ENCODE measurements around the gene ANKS1B. TPM values are rescaled to one million over a fixed set of nuclear protein-coding genes. Genes with fewer than 3 reads are reported as not detected.

Gene ANKS1B
- total RNA-seq, 2 donors from 2014 or later, result 45.5 to 65.9 TPM

- H3K4me3 ChIP-seq, result no peak overlapping the region
- H3K27me3 ChIP-seq (replicated peaks; ENCODE audit: insufficient read depth), result no peaks in the 10 kb centered on the region
- DNase-seq (ENCODE audit: low spot score) (no peak), ATAC-seq (ENCODE audit: insufficient number of reproducible peaks, low FRiP score, low read depth) (no peak)
- TF ChIP-seq CTCF (IDR thresholded peaks at IDR 0.05), result no peak
- H3K27ac ChIP-seq, result no peak overlapping the region
- no peaks in the 10 kb centered on the region for H3K36me3 ChIP-seq
- H3K9me3 ChIP-seq, result no peaks in the 10 kb centered on the region
- H3K4me1 ChIP-seq (ENCODE audit: control insufficient read depth in 1 of 2, low read depth in 2 of 2), result no peaks in the 10 kb centered on the region
Measured at GRCh38 chr12:99235381-99235780, 749.4 kb downstream of the ANKS1B start.

GRCh38 chr12:99234702-99235101, 750.0 kb downstream of the ANKS1B start:
- H3K27ac ChIP-seq, result no peak overlapping the region
- no peak for DNase-seq (ENCODE audit: low spot score)
- no peaks in the 10 kb centered on the region for H3K9me3 ChIP-seq
- no peaks in the 10 kb centered on the region for H3K27me3 ChIP-seq (replicated peaks; ENCODE audit: insufficient read depth)
- TF ChIP-seq CTCF (IDR thresholded peaks at IDR 0.05), result no peak
- no peaks in the 10 kb centered on the region for H3K4me1 ChIP-seq (ENCODE audit: control insufficient read depth in 1 of 2, low read depth in 2 of 2)
- no peak overlapping the region for H3K4me3 ChIP-seq
- no peak for ATAC-seq (ENCODE audit: insufficient number of reproducible peaks, low FRiP score, low read depth)
- no peaks in the 10 kb centered on the region for H3K36me3 ChIP-seq

DNA sequence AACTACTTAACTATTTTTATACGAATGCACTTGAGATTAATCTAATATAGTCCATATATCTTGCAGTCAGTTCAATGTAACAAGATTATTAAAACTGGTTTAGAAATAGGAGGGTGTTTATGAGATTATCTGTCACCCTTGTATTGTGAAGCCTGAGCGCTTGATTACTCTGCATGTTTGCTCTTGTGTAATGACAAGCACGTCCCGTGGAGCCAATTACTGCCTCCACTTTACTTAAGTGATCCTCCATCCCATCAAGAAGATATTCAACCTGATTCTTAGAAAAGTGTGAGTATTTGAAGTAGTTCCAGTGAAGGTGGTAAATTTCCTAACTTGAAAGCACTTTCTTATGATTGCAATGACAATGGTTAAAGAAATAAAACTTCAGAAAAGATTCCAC, 752.4 kb downstream of the ANKS1B start:
- no peak overlapping the region for H3K4me3 ChIP-seq
- H3K36me3 ChIP-seq, result no peaks in the 10 kb centered on the region
- ATAC-seq (ENCODE audit: insufficient number of reproducible peaks, low FRiP score, low read depth), result no peak
- H3K27ac ChIP-seq, result no peak overlapping the region
- no peak for DNase-seq (ENCODE audit: low spot score)
- H3K27me3 ChIP-seq (replicated peaks; ENCODE audit: insufficient read depth), result no peaks in the 10 kb centered on the region
- H3K9me3 ChIP-seq, result no peaks in the 10 kb centered on the region
- H3K4me1 ChIP-seq (ENCODE audit: control insufficient read depth in 1 of 2, low read depth in 2 of 2), result no peaks in the 10 kb centered on the region
- no peak for TF ChIP-seq CTCF (IDR thresholded peaks at IDR 0.05)

GRCh38 chr12:99231031-99231430, 753.7 kb downstream of the ANKS1B start:
- Histone ChIP-seq H3K36me3 (no peaks in the 10 kb centered on the region), H3K4me3 (no peak overlapping the region), H3K27ac (no peak overlapping the region), H3K9me3 (no peaks in the 10 kb centered on the region), H3K4me1 (ENCODE audit: control insufficient read depth in 1 of 2, low read depth in 2 of 2) (no peaks in the 10 kb centered on the region), H3K27me3 (replicated peaks; ENCODE audit: insufficient read depth) (no peaks in the 10 kb centered on the region)
- DNase-seq (ENCODE audit: low spot score) (no peak), ATAC-seq (ENCODE audit: insufficient number of reproducible peaks, low FRiP score, low read depth) (no peak)
- TF ChIP-seq CTCF (IDR thresholded peaks at IDR 0.05), result no peak

DNA sequence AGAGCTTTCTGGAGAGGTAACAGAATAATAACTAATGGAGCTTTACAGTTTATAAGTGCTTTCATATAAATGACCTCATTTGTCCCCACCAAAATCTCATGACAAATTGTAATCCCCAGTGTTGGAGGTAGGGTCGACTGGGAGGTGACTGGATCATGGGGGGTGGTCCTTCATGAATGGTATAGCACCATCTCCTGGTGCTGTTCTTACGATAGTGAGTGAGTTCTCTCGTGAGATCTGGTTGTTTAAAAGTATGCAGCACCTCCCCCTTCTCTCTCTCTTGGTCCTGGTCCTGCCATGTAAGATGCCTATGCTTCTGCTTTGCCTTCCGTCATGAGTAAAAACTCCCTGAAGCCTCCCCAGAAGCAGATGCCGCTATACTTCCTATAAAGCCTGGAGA, 760.5 kb downstream of the ANKS1B start:
- no peaks in the 10 kb centered on the region for H3K9me3 ChIP-seq
- H3K4me1 ChIP-seq (ENCODE audit: control insufficient read depth in 1 of 2, low read depth in 2 of 2), result peaks cover 8 to 12% of the 10 kb centered on the region in 2 donors
- no peak for DNase-seq (ENCODE audit: low spot score)
- H3K36me3 ChIP-seq, result no peaks in the 10 kb centered on the region
- H3K4me3 ChIP-seq, result no peak overlapping the region
- TF ChIP-seq CTCF (IDR thresholded peaks at IDR 0.05), result no peak
- no peak for ATAC-seq (ENCODE audit: insufficient number of reproducible peaks, low FRiP score, low read depth)
- no peaks in the 10 kb centered on the region for H3K27me3 ChIP-seq (replicated peaks; ENCODE audit: insufficient read depth)
- H3K27ac ChIP-seq, result no peak overlapping the region
